Measurements from ENCODE around the gene TDRD9.

DNA sequence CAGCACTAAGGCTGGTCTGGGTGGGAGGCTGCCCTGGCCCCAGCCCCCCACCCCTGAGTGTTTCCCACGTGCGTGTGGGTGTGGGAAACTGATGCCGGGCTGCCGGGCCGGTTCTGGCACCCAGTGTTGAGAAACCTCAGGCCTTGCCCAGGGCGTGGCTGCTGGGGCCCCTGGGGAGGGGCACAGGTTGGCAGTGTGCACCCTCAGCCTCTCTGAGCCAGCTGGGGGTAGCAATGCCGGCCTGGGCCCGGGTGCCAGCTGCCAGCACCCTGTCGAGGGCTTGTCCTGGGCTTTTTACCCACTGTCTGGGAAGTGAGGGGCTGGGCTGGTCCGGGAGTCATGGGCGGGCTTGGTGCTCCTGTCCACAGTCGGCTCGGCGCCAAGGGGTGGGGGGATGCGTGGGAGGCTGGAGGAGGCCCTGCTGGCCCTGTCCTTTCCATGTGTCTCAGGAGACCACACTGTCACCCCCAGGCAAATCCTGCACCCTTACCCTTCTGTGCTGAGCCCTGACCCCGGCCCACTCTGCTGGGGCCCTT, 172.9 kb downstream of the TDRD9 start:
- TF ChIP-seq EZH2 (IDR thresholded peaks at IDR 0.05; ENCODE audit: insufficient read depth, poor library complexity, severe bottlenecking) (no peak), EZH2phosphoT487 (IDR thresholded peaks at IDR 0.05; ENCODE audit: insufficient read depth, low read depth) (no peak)
